ENCODE results near the gene BCL2L12.
"Not testable (repeated sequence)": the region's sequence is repeated elsewhere in the genome, so short reads cannot be mapped to it uniquely, and the experiment has no call there.

Gene BCL2L12

DNA sequence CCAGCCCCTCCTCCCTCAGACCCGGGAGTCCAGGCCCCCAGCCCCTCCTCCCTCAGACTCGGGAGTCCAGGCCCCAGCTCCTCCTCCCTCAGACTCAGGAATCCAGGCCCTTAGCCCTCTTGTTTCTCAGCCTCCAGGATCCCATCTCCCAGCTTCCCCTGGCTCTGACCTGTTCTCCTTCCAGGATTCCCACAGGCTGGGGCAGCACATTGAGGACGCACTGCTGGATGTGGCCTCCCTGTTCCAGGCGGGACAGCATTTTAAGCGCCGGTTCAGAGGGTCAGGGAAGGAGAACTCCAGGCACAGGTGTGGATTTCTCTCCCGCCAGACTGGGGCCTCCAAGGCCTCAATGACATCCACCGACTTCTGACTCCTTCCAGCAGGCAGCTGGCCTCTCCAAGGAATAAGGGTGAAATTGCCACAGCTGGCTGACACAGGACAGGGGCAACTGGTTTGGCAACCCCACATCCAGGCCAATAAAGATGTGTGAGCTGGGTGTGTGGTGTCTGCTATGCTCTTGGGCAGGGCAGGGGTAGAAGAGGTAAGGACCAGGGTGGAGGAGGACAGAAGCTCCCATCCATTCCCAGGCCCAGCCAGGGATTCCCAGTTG is 47.6 kb downstream of the BCL2L12 start:
- DNase-seq (ENCODE audit: low spot score): no peak

GRCh38 chr19:49716154-49716553 is 50.4 kb downstream of the BCL2L12 start:
- DNase-seq (ENCODE audit: low spot score): no peak

GRCh38 chr19:49718511-49718910 is 52.8 kb downstream of the BCL2L12 start:
- DNase-seq (ENCODE audit: low spot score): no peak

DNA sequence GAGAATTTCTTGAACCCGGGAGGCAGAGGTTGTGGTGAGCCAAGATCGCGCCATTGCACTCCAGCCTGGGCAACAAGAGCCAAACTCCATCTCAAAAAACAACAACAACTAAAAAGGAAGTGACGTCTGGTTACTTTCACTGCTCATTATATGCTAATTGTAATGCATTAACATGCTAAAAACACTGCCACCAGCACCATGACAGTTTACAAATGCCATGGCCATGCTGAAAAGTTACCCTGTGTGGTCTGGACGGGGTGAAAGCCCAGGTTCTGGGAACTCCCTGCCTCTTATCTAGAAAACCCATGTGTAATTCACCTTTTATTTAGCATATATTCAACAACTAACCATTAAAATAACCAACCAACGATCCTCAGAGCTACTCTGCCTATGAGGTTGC is 53.3 kb downstream of the BCL2L12 start:
- peak; percentile 34 for DNase-seq (ENCODE audit: low spot score)

GRCh38 chr19:49719420-49719819 is 53.7 kb downstream of the BCL2L12 start:
- not testable (repeated sequence) for DNase-seq (ENCODE audit: low spot score)

Measured in NAMALWA (cell line).